ENCODE data around the gene CD44.
"Not testable (repeated sequence)": the region's sequence is repeated elsewhere in the genome, so short reads cannot be mapped to it uniquely, and the experiment has no call there.

CD44 gene

DNA sequence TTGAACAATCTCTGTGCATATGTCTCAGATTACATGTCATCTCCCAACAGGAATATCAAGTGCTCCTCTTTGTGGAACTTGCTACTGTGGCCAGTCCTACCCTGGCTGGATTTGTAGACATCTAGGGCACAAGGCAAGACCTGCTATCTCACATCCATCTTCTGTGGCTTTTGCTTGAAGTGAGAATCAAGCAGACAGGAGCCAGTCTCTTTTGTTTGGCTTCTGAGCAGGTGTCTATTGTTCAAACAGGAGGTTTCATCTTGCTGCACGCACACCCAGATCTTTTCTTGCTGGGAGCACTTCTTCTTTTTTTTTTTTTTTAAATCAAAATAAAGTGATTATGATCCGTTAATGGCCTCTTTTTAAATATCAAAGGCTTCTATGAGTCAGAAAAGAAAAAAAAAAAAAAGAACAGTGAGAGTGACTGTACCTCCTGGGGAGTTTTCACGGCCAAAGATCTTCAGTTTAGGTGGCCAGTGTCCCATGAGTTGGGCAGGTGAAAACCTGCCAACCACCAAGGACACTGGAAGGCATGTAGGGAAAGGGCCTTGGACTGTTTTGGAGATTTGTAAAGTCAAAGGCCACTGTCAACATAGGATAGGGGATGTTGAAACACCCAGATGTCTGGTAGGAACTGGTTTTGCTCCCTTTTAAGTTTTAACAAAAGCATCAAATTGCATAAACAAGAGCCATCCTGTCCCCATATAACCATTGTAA, 78.1 kb downstream of the CD44 start:
- DNase-seq = no peak

DNA sequence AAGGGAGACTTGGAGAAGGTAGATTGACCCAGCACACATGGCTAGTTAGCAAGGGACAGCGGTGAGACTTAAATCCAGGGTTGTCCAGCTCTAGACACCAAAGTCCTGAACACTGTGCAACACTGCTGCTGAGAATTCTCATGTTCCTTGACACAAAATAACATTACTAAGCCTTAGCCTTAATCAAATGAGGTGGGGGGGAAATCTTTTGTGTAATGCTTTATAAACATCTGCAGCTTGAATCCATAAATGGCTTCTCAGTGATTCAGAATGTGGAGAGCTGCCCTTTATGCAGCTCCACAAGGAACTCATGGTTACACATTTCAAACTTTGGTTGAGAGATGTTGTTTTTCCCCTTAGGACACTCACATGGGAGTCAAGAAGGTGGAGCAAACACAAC, 80.0 kb downstream of the CD44 start:
- DNase-seq = no peak

DNA sequence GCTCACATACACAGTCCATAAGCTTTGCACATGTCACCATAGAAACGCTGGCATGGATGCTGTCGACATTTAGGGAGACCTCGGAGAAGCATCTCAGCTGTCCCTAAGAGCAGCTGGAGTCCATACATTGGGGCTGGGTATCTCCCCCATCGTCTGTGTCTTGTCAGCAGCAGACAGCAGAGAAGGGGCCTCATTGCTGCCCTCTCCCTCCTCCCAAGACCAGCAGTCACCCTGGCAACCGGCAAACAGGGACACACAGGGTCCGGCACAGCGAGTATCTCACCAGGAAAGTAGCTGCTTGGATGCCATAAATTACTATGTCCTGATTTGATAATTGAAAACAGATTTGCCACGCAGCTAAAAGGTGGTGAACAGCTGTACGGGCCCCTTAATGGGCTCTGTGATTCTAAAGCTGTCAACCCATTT, 84.4 kb downstream of the CD44 start:
- DNase-seq = no peak

DNA sequence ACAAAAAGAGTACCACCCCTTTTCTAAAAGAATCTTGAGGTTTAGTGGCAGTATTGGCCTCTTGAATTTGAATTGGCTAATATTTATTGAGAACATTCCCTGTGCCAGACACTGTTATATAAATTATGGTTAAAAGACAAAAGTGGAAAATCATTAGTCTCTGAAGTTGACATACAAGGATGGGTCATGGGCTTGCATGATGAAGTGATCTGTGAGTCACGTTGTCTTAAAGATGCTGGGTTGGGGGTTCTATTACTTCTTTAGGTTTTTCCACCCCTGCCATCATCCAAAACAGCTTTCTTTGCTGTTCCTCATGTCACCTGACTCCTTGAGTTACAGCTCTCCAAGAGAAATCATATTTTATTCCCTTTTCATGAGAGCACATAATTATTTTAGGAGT, 85.0 kb downstream of the CD44 start:
- DNase-seq = no peak

DNA sequence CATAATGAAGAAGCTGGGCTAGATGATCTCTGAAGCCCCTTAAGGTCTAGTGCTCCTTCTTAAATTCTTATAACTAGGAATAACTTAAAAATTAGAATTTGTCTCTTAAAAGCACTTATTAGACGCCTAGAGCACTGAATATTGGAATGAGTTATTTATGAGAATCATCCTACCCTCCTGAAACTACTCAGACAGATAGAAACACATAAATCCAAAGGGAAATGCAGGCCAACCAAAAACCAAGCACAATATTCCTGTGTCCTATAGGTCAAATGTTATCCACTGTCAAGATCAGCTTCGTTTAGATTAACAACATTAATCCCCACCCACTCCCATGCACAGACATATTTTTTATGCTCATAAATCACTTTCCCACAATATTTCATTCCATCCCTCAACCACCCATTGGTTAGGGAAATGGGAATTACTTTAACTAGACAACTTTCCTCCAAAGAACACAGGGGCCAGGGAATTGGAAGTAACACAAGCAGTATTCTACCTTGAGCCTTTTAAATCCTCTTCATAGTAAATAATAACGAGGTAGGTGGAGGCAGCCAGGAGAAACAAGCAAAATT, 87.1 kb downstream of the CD44 start:
- no peak for DNase-seq

DNA sequence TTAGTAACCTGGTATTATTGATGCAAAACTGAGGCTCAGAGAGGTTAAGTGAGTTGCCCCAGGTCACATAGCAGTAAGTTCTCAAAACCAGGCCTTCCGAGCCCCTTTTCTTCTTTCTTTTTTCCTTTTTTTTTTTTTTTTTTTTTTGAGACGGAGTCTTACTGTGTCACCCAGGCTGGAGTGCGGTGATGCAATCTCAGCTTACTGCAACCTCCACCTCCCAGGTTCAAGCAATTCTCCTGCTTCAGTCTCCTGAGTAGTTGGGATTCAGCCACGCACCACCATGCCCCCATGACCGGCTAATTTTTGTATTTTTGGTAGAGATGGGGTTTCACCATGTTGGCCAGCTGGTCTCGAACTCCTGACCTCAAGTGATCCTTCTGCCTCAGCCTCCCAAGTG, 87.8 kb downstream of the CD44 start:
- DNase-seq = not testable (repeated sequence)

DNA sequence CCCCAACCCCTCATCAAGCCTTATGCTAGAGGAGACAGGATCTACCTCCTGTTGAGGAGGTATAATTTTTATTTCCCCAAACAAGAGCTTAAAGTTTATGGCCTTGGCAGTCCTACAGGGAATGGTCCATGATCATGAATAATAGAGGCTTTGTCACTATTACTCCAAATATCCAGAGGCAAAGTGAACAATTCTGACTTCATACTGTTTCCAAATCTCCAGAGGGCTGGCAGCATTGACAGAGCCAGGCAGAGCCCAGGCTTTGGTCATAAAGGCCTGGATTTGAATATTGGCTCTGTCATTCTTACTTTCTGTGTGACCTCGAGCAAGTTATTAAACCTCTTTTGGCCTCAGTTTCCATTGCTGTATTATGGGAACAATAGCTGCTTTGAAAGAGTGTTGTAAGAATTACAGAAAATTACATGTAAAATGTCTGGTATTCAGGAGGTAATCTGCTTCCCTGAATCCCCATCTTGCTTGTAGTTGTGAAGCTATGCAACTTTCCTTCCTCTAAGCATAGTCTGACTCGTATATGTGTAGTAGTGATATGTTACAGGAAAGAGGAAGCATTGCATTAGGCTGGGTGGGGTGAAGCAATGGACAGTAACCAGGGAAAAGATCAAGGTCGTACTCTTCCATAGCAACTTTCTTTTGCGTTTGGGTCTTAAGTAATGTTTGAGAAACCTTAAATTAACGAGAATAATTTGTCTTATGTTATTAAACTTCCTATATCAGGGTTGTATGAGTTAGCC, 88.8 kb downstream of the CD44 start:
- DNase-seq = no peak

DNA sequence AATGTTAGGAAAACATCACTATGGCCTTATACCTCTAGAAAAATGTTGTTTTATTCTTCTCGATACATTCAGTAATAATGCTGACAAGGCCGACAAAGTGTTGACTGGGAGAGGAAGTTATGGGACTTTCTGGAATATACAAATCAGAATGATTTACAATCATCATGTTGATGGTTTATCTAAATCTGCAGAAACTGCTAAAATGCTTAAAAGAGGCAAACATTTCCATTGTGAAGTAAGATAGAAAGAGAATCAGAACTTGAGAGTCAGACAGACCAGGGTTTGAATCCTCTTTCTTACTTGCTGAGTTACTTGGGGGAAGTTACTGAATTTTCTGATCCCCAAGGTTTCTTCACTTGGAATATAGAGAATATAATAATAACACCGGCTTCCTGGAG, 89.4 kb downstream of the CD44 start:
- no peak for DNase-seq

DNA sequence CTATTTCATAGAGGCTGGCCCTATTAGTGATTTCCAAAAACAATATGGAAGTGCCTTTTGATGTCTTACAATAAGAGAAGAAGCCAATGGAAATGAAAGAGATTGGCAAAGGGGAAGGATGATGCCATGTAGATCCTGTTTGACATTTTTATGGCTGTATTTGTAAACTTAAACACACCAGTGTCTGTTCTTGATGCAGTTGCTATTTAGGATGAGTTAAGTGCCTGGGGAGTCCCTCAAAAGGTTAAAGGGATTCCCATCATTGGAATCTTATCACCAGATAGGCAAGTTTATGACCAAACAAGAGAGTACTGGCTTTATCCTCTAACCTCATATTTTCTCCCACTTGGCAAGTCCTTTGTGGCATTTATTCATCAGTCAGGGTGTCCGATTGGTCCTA, 91.4 kb downstream of the CD44 start:
- no peak for DNase-seq

DNA sequence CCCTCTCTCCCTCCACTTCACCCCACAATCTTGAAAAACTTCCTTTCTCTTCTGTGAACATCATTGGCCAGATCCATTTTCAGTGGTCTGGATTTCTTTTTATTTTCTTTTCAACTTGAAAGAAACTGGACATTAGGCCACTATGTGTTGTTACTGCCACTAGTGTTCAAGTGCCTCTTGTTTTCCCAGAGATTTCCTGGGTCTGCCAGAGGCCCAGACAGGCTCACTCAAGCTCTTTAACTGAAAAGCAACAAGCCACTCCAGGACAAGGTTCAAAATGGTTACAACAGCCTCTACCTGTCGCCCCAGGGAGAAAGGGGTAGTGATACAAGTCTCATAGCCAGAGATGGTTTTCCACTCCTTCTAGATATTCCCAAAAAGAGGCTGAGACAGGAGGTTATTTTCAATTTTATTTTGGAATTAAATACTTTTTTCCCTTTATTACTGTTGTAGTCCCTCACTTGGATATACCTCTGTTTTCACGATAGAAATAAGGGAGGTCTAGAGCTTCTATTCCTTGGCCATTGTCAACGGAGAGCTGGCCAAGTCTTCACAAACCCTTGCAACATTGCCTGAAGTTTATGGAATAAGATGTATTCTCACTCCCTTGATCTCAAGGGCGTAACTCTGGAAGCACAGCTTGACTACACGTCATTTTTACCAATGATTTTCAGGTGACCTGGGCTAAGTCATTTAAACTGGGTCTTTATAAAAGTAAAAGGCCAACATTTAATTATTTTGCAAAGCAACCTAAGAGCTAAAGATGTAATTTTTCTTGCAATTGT, 92.3 kb downstream of the CD44 start:
- no peak for DNase-seq

DNA sequence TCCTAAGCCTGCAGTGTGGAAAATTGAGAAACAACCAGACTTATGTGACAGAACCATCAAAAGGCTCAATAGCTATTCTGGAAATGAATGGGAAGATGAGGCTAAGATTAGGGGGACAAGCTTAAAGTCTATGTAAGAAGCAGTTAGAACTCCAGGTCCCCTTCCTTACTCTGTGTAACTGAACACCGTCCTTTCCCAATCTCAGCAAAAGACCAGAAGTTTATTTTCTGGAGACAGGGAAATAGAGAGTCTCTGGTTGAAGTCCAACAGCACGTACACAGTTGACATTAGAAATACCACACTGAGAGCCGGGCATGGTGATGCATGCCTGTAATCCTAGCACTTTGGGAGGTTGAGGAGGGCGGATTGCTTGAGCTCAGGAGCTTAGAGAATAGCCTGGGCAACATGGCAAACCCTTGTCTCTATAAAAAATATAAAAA, 93.9 kb downstream of the CD44 start:
- no peak for DNase-seq

DNA sequence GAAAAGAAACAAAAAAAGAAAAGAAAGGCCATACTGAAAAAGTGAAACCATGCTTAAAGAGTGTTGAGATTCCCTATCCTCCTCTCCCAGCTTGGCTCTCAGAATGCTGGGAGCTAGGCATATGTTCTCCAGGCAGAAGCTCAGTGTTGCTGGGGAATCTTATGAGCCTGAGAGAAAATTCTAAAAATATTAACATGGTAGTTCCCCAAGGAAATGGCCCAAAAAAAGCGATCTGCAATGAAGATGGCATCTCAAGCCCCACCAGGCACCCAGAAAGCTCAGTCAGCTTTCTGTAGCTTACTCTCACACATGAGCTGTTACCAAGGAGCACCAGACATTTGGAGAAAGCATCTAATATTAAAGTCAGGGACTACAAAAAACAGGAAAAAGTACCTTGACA, 94.5 kb downstream of the CD44 start:
- no peak for DNase-seq

DNA sequence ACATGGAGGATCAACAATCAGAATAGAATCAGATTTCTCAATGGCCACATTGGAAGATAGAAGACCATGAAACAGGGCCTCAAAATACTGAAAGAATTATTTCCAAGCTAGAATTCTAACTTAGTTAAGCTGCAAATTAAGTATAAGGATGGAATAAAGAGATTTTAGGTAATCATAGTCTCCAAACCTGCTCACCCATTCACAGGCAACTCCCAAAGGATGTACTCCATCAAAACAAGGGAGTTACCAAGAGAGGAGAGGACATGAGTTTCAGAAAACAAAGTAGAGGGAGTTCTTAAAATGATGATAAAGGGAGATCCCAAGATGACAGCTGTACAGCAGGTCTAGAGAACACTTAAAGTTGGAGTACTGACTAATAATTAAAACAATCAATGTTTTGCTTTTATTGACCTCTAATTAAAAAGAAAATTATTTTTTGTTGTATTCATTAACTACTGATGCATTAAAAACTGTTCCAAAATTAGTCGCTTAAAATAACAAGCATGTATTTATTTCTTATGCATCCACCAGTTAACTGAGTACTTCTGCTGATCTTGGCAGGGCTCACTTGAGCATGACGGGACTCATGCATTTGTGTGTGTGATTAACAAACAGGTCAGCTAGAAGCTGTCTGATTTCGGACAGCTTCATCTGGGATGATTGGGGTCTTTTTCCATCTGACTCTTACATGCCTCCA, 95.6 kb downstream of the CD44 start:
- DNase-seq = no peak

DNA sequence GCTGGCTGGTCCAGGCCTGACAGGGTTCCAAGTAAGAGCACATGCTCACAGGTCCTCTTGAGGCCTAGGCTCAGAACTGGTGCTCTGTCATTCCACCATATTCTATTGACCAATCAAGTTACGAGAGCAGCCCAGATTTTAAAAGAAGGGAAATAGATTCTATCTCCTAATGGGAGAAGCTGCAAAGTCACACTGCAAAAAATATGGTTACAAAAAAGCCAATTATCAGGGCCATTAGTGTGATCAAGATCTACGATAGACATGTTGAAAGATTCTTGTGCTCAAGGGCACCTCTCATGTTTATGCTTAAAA, 96.1 kb downstream of the CD44 start:
- no peak for DNase-seq

DNA sequence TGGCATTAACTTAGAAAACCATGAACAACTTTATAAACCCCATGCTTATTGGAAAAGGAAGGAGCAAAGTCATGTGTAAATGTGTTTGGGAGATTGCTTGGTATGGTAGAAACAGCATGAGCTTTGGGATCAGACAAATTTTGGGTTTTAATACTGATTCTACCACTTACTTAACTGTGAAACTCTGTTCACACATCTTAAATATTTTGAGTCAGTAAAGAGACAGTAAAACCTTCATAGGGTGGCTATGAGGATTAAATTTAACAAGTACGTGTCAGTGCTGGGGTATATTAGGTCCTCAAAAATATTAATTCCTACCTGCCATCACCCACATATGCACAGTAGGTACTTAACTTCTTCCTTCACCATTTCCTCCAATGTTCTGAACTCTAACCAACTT, 96.5 kb downstream of the CD44 start:
- no peak for DNase-seq

DNA sequence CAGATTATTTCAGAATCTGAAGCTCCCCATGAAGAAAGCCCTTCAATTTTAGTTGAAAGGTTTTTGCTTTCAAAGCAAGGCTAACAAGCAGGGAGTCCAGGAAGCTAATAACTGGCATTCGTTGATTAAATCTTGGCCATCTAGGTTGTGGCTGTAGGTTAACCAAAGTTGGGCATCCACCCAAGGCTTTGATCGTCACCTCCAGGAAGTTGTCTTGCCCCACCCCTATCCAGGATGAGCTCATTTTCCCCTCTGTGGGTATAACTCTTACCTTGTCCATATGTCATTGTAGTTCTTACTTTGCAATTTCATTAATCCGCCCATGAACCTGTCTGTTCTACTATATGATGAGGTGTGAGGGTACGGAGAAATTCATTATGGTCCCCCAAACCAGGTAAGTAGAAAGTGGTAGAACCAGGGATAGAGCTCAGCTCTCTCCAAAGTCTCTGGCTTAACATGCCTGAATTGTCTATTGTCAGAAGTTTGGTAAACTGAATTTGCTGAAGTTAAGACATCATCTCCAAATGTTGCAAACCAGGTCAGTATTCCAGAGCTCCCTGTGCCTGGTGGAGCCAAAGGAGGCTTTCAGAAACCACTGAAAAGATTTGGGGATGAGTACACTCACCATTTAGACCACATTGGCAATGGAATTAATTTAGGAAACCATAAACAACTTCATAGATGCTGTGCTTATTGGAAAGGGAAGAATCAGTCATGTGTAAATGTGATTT, 97.1 kb downstream of the CD44 start:
- DNase-seq = peak; percentile 34

DNA sequence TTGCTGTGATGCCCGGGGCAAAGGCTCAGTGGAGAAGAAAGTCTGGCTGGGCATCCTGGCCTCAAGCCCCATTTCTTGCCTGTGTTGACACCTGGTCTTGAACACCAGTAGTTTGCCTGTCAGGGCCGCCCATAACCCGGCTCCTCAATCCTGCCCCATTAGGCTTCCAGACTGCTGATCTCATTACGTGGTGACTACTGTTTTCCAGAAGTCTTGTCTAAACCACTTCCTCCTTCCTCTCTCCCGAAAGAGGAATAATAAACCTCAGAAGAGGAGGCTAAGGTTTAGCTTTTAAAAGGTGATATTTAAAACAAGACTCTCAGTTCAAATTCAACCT, 97.7 kb downstream of the CD44 start:
- DNase-seq = no peak

DNA sequence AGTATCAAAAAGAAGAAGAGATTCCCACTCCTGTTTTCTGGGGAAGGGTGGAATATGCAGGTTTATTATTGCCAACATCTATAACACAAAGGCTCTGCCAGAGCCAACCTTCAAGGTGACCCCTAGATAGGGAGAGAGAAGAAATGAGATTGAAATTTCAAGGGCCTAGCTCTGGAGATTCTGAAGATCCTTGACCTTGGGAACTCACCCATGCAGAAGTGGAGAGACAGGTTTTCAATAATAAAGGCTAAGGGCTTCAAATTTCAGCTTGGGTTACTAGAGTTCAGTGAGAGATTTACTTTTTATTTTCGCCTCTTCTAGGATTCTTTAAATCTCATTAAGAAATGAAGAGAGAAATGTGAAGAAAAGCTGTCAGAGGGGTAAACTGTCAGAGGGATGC, 98.4 kb downstream of the CD44 start:
- DNase-seq = no peak

DNA sequence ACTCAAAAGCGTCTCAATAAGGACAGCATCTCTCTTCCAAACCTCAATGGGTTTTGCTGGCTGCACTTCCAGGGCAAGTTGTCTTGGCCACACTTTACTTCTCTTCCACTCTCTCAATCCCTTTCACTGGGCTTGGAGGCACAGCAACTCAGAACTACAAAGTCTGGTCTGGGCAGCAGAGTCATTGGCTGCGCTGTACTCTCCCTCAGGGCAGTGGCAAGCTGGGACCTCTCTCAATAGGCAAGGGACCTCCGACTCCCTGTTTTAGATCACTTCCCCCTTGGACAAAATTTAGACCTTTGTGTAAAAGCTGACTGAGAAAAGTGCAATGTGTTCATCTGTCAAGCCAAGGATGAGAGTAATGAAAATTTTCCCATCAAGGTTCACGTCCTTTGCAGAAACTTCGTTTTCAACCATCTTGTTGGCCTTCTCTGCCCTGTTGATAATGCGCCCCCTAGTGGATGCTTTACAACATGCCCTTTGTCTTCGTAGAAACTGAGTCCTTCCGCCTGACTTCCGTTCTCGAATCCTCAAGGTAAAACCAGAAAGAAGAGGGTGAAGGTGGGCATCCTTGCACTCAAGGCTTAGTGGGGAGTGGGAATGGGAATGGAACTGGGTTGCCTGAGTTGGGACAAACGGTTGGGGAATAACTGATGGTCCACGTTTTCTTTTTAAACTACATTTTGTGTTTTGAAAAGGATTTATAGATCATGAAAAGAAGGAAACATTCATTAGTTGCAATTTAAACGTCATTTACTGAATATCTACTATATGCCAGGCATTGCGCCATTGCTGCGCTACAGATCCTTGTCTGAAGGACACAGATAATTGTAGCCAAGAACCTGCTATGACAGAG, 99.1 kb downstream of the CD44 start:
- DNase-seq = no peak

DNA sequence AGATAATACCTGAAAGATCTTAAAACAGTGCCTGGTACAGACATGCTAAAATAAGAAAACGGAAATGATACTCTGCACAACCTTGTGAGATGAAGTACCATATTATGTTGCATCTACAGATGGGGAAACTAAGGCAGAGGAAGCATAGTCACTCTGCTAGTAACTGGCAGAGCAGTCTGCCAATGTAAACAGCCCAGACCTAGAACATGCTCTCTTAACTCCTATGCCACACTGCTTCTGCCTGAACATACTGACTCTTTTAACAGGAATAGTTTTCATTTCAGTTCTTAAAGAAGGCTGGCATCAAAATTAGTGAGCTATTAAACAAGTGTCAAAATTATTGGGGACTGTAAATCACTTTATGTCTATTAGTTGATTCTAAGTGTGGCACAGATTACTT, 99.9 kb downstream of the CD44 start:
- no peak for DNase-seq

DNA sequence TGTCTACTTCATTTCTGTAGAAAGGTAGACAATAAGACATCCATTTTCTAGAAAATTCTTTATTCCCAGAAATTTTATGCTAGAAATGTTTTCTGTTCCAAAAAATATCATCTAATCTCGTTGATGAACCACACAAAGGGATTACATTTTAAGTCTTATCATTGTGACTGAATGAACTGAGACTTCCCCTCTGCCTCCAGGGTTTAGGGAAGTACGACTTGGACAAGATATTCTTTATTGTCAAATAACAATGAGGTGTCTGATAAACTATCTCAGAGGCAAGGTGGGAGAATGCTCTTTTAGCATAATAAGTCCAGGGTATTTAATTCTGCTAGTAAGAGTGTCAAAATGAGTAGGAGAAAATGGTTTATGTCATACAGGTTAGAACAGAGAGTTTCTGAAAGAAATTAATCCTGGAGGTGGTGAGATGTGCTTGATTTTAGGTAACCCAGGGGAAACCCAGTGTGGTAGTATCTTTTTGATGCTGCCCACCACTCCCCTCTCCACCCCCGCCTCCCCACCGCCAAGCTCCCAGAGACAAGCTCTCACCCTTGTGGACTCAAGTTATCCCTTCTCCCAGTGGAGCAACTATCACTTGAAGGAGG, 100.6 kb downstream of the CD44 start:
- DNase-seq = no peak

Data from activated naive CD4-positive, alpha-beta T cell treated with anti-CD3 and anti-CD28 coated beads, Interleukin-2, amount 50 U/mL, for 16 hours (primary cell).